HG03565 (cell line): ENCODE measurements around the gene BRICD5.

Experiments
- ATAC-seq: cut with Tn5 transposase; IDR thresholded peaks from one replicate; pipeline ENCODE4 v1.9.1; 2021; ENCODE audit warnings: mild to moderate bottlenecking, moderate library complexity; ENCODE audit not compliant: unreplicated experiment

Gene BRICD5

GRCh38 chr16:2166263-2167067 is 44.2 kb downstream of the BRICD5 start:
- ATAC-seq, result no peak

- ATAC-seq, result no peak
Measured at GRCh38 chr16:2165861-2166260, 44.8 kb downstream of the BRICD5 start.

GRCh38 chr16:2163211-2163881 is 47.3 kb downstream of the BRICD5 start:
- ATAC-seq, result no peak

GRCh38 chr16:2162676-2163118 is 48.0 kb downstream of the BRICD5 start:
- no peak for ATAC-seq

- no peak for ATAC-seq
Measured at GRCh38 chr16:2161911-2162310, 48.8 kb downstream of the BRICD5 start.

- ATAC-seq, result no peak
Measured at GRCh38 chr16:2160915-2161551, 49.6 kb downstream of the BRICD5 start.
